GM12878 (cell line): ENCODE measurements around the gene RNLS. TPM values are rescaled to one million over a fixed set of nuclear protein-coding genes. Genes with fewer than 3 reads are reported as not detected.
A peak's percentile ranks its signal among the peaks of the same experiment; 100 is the strongest.
"Not testable (repeated sequence)": the region's sequence is repeated elsewhere in the genome, so short reads cannot be mapped to it uniquely, and the experiment has no call there.

Experiments used
- ATAC-seq: fragments of 200-7000 bp; cut with Tn5 transposase; 3 replicates; pipeline ENCODE4 v1.9.1; 2020; ENCODE audit warnings: mild to moderate bottlenecking, moderate library complexity
- BruUV-seq: library from RNA; stranded (reverse); fragments of 400-500 nt; replicated peaks from 2 replicates; lab custom pipeline; 2021; lab: Mats Ljungman, UMichigan
- CTCF ChIA-PET: fragments of 300-600 bp; sonication (Branson Sonifier 250); formaldehyde crosslinking; extraction: SDS; loops from one replicate; lab custom pipeline; 2021; ENCODE audit warnings: inconsistent platforms; lab: Yijun Ruan, JAX
- POLR2A ChIA-PET: fragments of 350-600 bp; formaldehyde crosslinking; extraction: SDS; loops from one replicate; lab custom pipeline; 2021; ENCODE audit warnings: inconsistent platforms; lab: Charles Lee
- RAD21 ChIA-PET: fragments of 300-600 bp; sonication (Branson Sonifier 250); formaldehyde crosslinking; loops from one replicate; lab custom pipeline; 2023; ENCODE audit warnings: antibody characterized with exemption; ENCODE audit not compliant: unreplicated experiment; lab: Charles Lee
- SMC1A ChIA-PET: fragments of 300-600 bp; sonication (Branson Sonifier 250); formaldehyde crosslinking; loops from one replicate; lab custom pipeline; 2023; ENCODE audit not compliant: unreplicated experiment, uncharacterized antibody; lab: Charles Lee
- DNase-seq: peaks from one replicate; pipeline ENCODE4 v3.0.0-alpha.2; 2011; ENCODE audit warnings: low read depth, low spot score
- FAIRE-seq: peaks from 3 replicates; lab custom pipeline; 2011; peaks lifted over from hg19 to GRCh38; lab: Jason Lieb, UNC
- H2AFZ ChIP-seq: 2 replicates; pipeline ENCODE4 v1.6.0; 2011; ENCODE audit warnings: low read depth, low read length, control low read depth; ENCODE audit not compliant: control insufficient read depth
- H3K27ac ChIP-seq: 2 replicates; pipeline ENCODE4 v1.5.1; 2011; ENCODE audit warnings: control low read depth; ENCODE audit not compliant: control insufficient read depth, insufficient read depth
- H3K27me3 ChIP-seq, 2 experiments: replicated peaks in 1 of 2; 2 replicates each; pipeline versions ENCODE4 v1.6.0 to v1.6.1; 2011; ENCODE audit warnings: low read length in 1 of 2; ENCODE audit not compliant: control insufficient read depth in 2 of 2, insufficient read depth in 2 of 2
- H3K36me3 ChIP-seq, 2 experiments: 2 replicates each; pipeline ENCODE4 v1.5.1; 2011; ENCODE audit warnings: low read length in 1 of 2; ENCODE audit not compliant: control insufficient read depth in 2 of 2, insufficient read depth in 2 of 2
- H3K4me1 ChIP-seq: 2 replicates; pipeline ENCODE4 v1.6.1; 2011; ENCODE audit warnings: mild to moderate bottlenecking, low read length, moderate library complexity, mixed read lengths; ENCODE audit not compliant: control insufficient read depth, insufficient read depth
- H3K4me2 ChIP-seq: 2 replicates; pipeline ENCODE4 v1.6.0; 2011; ENCODE audit warnings: control low read depth; ENCODE audit not compliant: control insufficient read depth, insufficient read depth
- H3K4me3 ChIP-seq: fragments of 200-600 bp; sonication (generic); 2 replicates; pipeline ENCODE4 v1.5.1; 2016
- H3K79me2 ChIP-seq: 2 replicates; pipeline ENCODE4 v1.6.0; 2011; ENCODE audit warnings: low read length; ENCODE audit not compliant: control insufficient read depth, insufficient read depth
- H3K9ac ChIP-seq: 2 replicates; pipeline ENCODE4 v1.8.0; 2011; ENCODE audit warnings: low read length, control low read depth, mixed read lengths; ENCODE audit not compliant: control insufficient read depth, insufficient read depth
- H3K9me3 ChIP-seq: replicated peaks from 3 replicates; pipeline ENCODE4 v1.5.1; 2011; ENCODE audit warnings: mild to moderate bottlenecking, low read length; ENCODE audit not compliant: control insufficient read depth, insufficient read depth
- H4K20me1 ChIP-seq: 2 replicates; pipeline ENCODE4 v1.6.0; 2011; ENCODE audit not compliant: control insufficient read depth, insufficient read depth
- NFIC ChIP-seq: IDR thresholded peaks from 2 replicates; pipeline ENCODE4 v1.6.1; 2012; ENCODE audit warnings: low read depth, mild to moderate bottlenecking, inconsistent platforms, low read length, moderate library complexity
- POLR2AphosphoS2 ChIP-seq: IDR thresholded peaks from 2 replicates; pipeline ENCODE4 v1.6.1; 2011; ENCODE audit warnings: low read depth, mild to moderate bottlenecking, low read length, improper control_type of control experiment, moderate library complexity
- RUNX3 ChIP-seq: IDR thresholded peaks from 2 replicates; pipeline ENCODE4 v1.6.1; 2012; ENCODE audit warnings: low read length, inconsistent platforms
- TAF1 ChIP-seq: IDR thresholded peaks from 2 replicates; pipeline ENCODE4 v1.6.1; 2011; ENCODE audit warnings: mild to moderate bottlenecking, low read depth, low read length, borderline replicate concordance
- ZNF24 ChIP-seq: fragments of 450-650 bp; IDR thresholded peaks from 2 replicates; pipeline ENCODE4 v1.6.1; 2017; ENCODE audit warnings: antibody characterized with exemption, mild to moderate bottlenecking
- WGBS: methylation state at CpG from one replicate; pipeline ENCODE4 v1.1.6; 2016; ENCODE audit warnings: low lambda C conversion rate; ENCODE audit not compliant: insufficient replicate concordance, insufficient coverage; ENCODE audit errors: missing lambda C conversion rate; 5-methylcytosine and 5-hydroxymethylcytosine counted together
- in situ Hi-C: fragments of 300-500 bp; cut with MboI; formaldehyde crosslinking; loops from 9 replicates; pipeline ENCODE4 v1.14.3; 2018; ENCODE audit warnings: mixed read lengths
- intact Hi-C: fragments of 100-400 bp; cut with micrococcal nuclease; formaldehyde crosslinking; loops from one replicate; pipeline ENCODE4 v1.14.2; 2022; ENCODE audit not compliant: unreplicated experiment
- polyA plus RNA-seq, 11 experiments: library from polyadenylated mRNA; depleted of rRNA in 4 of 11; unstranded in 6 of 11; stranded (reverse) in 5 of 11; fragments of >200 nt; fragmentation: Nextera tagmentation in 4 of 11; fragmentation: Illumina TruSeq in 1 of 11; extraction: Ambion mirVana in 4 of 11; extraction: Trizol in 1 of 11; gene quantifications; 1 replicate in 1 of 11; 2 replicates in 10 of 11; pipeline versions ENCODE4 v1.2.1 to v1.2.3, GENCODE V29; 2011 to 2016; ENCODE audit warnings: inconsistent platforms in 2 of 11, missing spikeins in 2 of 11, low read depth in 1 of 11
- total RNA-seq, 4 experiments: library from RNA; depleted of rRNA in 3 of 4; stranded (reverse); fragments of >200 nt in 3 of 4; fragmentation: Illumina TruSeq in 1 of 4; extraction: Trizol in 1 of 4; gene quantifications; 2 replicates each; pipeline versions ENCODE4 v1.2.1 to v1.2.3, GENCODE V29; 2013 to 2021

RNLS gene
- total and polyA plus RNA-seq, 10 of the 15 experiments (the other 5 are each of a cell fraction or from before 2014, with no cell fraction given) = 3.4 to 6.7 (median 4.6) TPM

DNA sequence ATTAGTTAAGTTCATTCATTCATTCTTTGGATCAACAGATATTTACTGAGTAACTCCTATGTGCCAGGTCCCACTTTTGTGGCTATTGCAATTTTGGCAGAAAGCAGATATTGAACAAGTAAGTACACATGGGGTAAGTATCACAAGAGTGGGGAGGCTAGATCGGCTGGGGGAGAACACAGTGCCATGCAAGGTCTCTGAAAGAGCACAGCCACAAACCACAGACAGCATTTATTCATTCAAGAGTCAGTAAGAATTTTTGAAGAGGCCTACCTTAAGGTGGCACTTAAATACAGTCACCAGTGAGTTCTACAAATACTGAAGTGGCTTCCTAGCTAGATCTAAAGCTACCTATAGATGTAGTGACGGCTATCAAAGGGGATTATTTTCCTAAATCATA is 304.2 kb downstream of the RNLS start:
- no peak overlapping the region for H3K9ac ChIP-seq
- no peaks in the 10 kb centered on the region for H4K20me1 ChIP-seq
- ATAC-seq (peak; percentile 36; the same call in 2 of the 3 replicates), FAIRE-seq (no peak), DNase-seq (no peak)
- no peak overlapping the region for H2AFZ ChIP-seq
- H3K79me2 ChIP-seq = no peaks in the 10 kb centered on the region
- H3K4me3 ChIP-seq = no peak overlapping the region
- H3K36me3 ChIP-seq = no peaks in the 10 kb centered on the region
- ChIA-PET SMC1A (interaction anchor here (1.0 to 2.5 kb wide), 3 partner anchors 8 to 110 kb away, joined by 3 to 10 read pairs (median 5); no protein-coding TSS in a partner anchor), CTCF (interaction anchor here (0.6 to 1.3 kb wide), 2 partner anchors 8 to 110 kb away, joined by 3 to 4 read pairs; no protein-coding TSS in a partner anchor), RAD21 (no interaction called here), POLR2A (no interaction called here)
- BruUV-seq = no TSS peak
- WGBS = 81% methylated on average over 2 of the region's 2 CpGs
- H3K4me2 ChIP-seq = no peak overlapping the region
- in situ Hi-C loops (no loop called here), intact Hi-C loops (no loop called here)
- no peak overlapping the region for H3K27ac ChIP-seq
- peak; percentile 24; the same call in 1 of the 2 replicates for TF ChIP-seq RUNX3
- no peak for TF ChIP-seq TAF1
- no peak for TF ChIP-seq NFIC
- peak; percentile 59; the same call in 1 of the 2 replicates for TF ChIP-seq ZNF24
- no peak for TF ChIP-seq POLR2AphosphoS2
- no peaks in the 10 kb centered on the region for H3K9me3 ChIP-seq
- H3K4me1 ChIP-seq = peaks cover 3% of the 10 kb centered on the region; the same call in 1 of the 2 replicates
- H3K27me3 ChIP-seq = no peaks in the 10 kb centered on the region

DNA sequence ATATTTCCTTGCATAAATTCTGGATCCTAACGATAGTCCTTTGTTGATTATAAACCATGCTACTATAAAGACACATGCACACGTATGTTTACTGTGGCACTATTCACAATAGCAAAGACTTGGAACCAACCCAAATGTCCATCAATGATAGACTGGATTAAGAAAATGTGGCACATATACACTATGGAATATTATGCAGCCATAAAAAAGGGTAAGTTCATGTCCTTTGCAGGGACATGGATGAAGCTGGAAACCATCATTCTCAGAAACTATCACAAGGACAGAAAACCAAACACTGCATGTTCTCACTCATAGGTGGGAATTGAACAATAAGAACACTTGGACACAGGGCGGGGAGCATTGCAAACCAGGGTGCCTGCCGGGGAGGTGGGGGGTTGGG is 306.2 kb downstream of the RNLS start:
- POLR2A ChIA-PET, H3K9me3 ChIP-seq, H2AFZ ChIP-seq, CTCF ChIA-PET, H3K27ac ChIP-seq, SMC1A ChIA-PET, FAIRE-seq, H3K4me2 ChIP-seq, H3K36me3 ChIP-seq, H4K20me1 ChIP-seq, H3K27me3 ChIP-seq, H3K9ac ChIP-seq, in situ Hi-C loops, H3K79me2 ChIP-seq, DNase-seq, intact Hi-C loops, RAD21 ChIA-PET, ATAC-seq, H3K4me3 ChIP-seq, BruUV-seq: not testable (repeated sequence)
- WGBS = 100% methylated on average over 4 of the region's 4 CpGs
- peaks cover 19% of the 10 kb centered on the region for H3K4me1 ChIP-seq
